Myometrial cell (primary cell): ENCODE data around the gene SIX2. TPM values are rescaled to one million over a fixed set of nuclear protein-coding genes. Genes with fewer than 3 reads are reported as not detected.

ENCODE experiments used
- total RNA-seq: library from RNA; depleted of rRNA; stranded (reverse); fragments of >200 nt; gene quantifications from 2 replicates; pipeline ENCODE4 v1.2.3, GENCODE V29; 2015

SIX2 gene
- total RNA-seq: not detected in 2 replicates

GRCh38 chr2:45009303-45009927, at the start of gene SIX2:
Gene SIX2, minus strand, starts transcription at chr2:45009452. Its CDS starts 342 bp downstream, at chr2:45009110.

Other genes with a start within 250 kb of the SIX2 start
- not detected in 2 replicates for gene SIX3, start 67.8 kb downstream of the SIX2 start, total RNA-seq